Muscle of arm (tissue), 12 donors: Measurements from ENCODE around the gene AUTS2. TPM values are rescaled to one million over a fixed set of nuclear protein-coding genes. Genes with fewer than 3 reads are reported as not detected.

ENCODE experiments used
- DNase-seq: peaks from one replicate; pipeline ENCODE4 v3.0.0-alpha.2; 2013
- polyA plus RNA-seq, 12 donors: library from polyadenylated mRNA; unstranded; fragments of 120-200 nt; gene quantifications; one replicate each; pipeline ENCODE4 v1.2.1, GENCODE V29; 2013; ENCODE audit not compliant: insufficient read length in 12 of 12

The AUTS2 gene
- polyA plus RNA-seq, 12 donors = 60.0 to 182 (median 86.6) TPM

GRCh38 chr7:70489813-70490212 is 891.5 kb downstream of the AUTS2 start:
- DNase-seq = peak; percentile 29

GRCh38 chr7:70492625-70493024 is 894.4 kb downstream of the AUTS2 start:
- no peak for DNase-seq

- no peak for DNase-seq
Observed at GRCh38 chr7:70494225-70495032, 896.2 kb downstream of the AUTS2 start.

- DNase-seq = no peak
Observed at GRCh38 chr7:70495033-70495376, 896.7 kb downstream of the AUTS2 start.

GRCh38 chr7:70497793-70498192 is 899.5 kb downstream of the AUTS2 start:
- DNase-seq = no peak

- no peak for DNase-seq
Observed at GRCh38 chr7:70498232-70498992, 900.1 kb downstream of the AUTS2 start.

GRCh38 chr7:70500261-70500660 is 902.0 kb downstream of the AUTS2 start:
- no peak for DNase-seq

GRCh38 chr7:70502117-70502863 is 904.0 kb downstream of the AUTS2 start:
- DNase-seq = no peak

GRCh38 chr7:70504254-70504653 is 906.0 kb downstream of the AUTS2 start:
- no peak for DNase-seq

GRCh38 chr7:70505468-70505867 is 907.2 kb downstream of the AUTS2 start:
- no peak for DNase-seq

GRCh38 chr7:70505886-70506285 is 907.6 kb downstream of the AUTS2 start:
- no peak for DNase-seq

- no peak for DNase-seq
Observed at GRCh38 chr7:70506434-70506833, 908.2 kb downstream of the AUTS2 start.

GRCh38 chr7:70512144-70512543 is 913.9 kb downstream of the AUTS2 start:
- DNase-seq = no peak

- DNase-seq = no peak
Observed at GRCh38 chr7:70512761-70513160, 914.5 kb downstream of the AUTS2 start.

- no peak for DNase-seq
Observed at GRCh38 chr7:70520611-70521010, 922.3 kb downstream of the AUTS2 start.

GRCh38 chr7:70523249-70523988 is 925.1 kb downstream of the AUTS2 start:
- no peak for DNase-seq

- no peak for DNase-seq
Observed at GRCh38 chr7:70523989-70524351, 925.7 kb downstream of the AUTS2 start.

GRCh38 chr7:70525991-70526390 is 927.7 kb downstream of the AUTS2 start:
- no peak for DNase-seq

- DNase-seq = no peak
Observed at GRCh38 chr7:70527520-70528115, 929.3 kb downstream of the AUTS2 start.

- DNase-seq = no peak
Observed at GRCh38 chr7:70529436-70529835, 931.2 kb downstream of the AUTS2 start.

- DNase-seq = no peak
Observed at GRCh38 chr7:70529914-70530585, 931.8 kb downstream of the AUTS2 start.
